K562 (cell line): ENCODE results near the gene DLK2. TPM values are rescaled to one million over a fixed set of nuclear protein-coding genes. Genes with fewer than 3 reads are reported as not detected.

ENCODE experiments used
- ATAC-seq: fragments of 200-7000 bp; cut with Tn5 transposase; 3 replicates; pipeline ENCODE4 v1.9.1; 2020; ENCODE audit warnings: moderate library complexity
- BruUV-seq: library from RNA; stranded (reverse); fragments of 400-500 nt; replicated peaks from 2 replicates; lab custom pipeline; 2021; lab: Mats Ljungman, UMichigan
- CTCF ChIA-PET: fragments of 300-600 bp; formaldehyde crosslinking; extraction: SDS; loops from one replicate; lab custom pipeline; 2021; ENCODE audit warnings: low intra/inter-chr PET ratio; lab: Yijun Ruan, JAX
- POLR2A ChIA-PET: fragments of 300-600, 350-650 bp; sonication (Branson Sonifier 250); formaldehyde crosslinking; extraction: SDS; loops from one replicate; lab custom pipeline; 2021; ENCODE audit warnings: antibody characterized with exemption, inconsistent platforms; lab: Yijun Ruan, JAX
- DNase-seq, 4 experiments: peaks; one replicate each; pipeline versions ENCODE4 v3.0.0 to v3.0.0-alpha.2; 2011 to 2018; ENCODE audit warnings: low spot score in 3 of 4, mixed read lengths in 3 of 4; ENCODE audit errors: extremely low read depth in 1 of 4
- FAIRE-seq: peaks from 2 replicates; lab custom pipeline; 2011; peaks lifted over from hg19 to GRCh38; lab: Jason Lieb, UNC
- H2AFZ ChIP-seq: 2 replicates; pipeline ENCODE4 v1.6.0; 2011; ENCODE audit warnings: low read depth, low read length, control low read depth, inconsistent platforms
- H3K27ac ChIP-seq: fragments of 200-600 bp; 3 replicates; pipeline ENCODE4 v1.8.0; 2011; ENCODE audit warnings: low read depth, mild to moderate bottlenecking, control low read depth, inconsistent platforms, low read length, moderate library complexity, mixed read lengths; ENCODE audit errors: extremely low read depth
- H3K27me3 ChIP-seq, 2 experiments: fragments of 300-600 bp in 1 of 2; 2 replicates in 1 of 2; 3 replicates in 1 of 2; pipeline versions ENCODE4 v1.6.0 to v1.8.0; 2011; ENCODE audit warnings: inconsistent platforms in 2 of 2, low read length in 2 of 2, mild to moderate bottlenecking in 1 of 2, mixed read lengths in 1 of 2, moderate library complexity in 1 of 2; ENCODE audit not compliant: control insufficient read depth in 2 of 2, insufficient read depth in 2 of 2
- H3K36me3 ChIP-seq: fragments of 300-600 bp; 3 replicates; pipeline ENCODE4 v1.8.0; 2011; ENCODE audit warnings: mild to moderate bottlenecking, low read length, inconsistent platforms; ENCODE audit not compliant: control insufficient read depth, insufficient read depth
- H3K4me1 ChIP-seq, 2 experiments: fragments of 200-600 bp in 1 of 2; replicated peaks in 1 of 2; 2 replicates in 1 of 2; 3 replicates in 1 of 2; pipeline versions ENCODE4 v1.5.1 to v1.8.0; 2011; ENCODE audit warnings: inconsistent platforms in 2 of 2, low read length in 2 of 2, mild to moderate bottlenecking in 1 of 2, mixed read lengths in 1 of 2, moderate library complexity in 1 of 2; ENCODE audit not compliant: control insufficient read depth in 2 of 2, insufficient read depth in 2 of 2
- H3K4me2 ChIP-seq: 2 replicates; pipeline ENCODE4 v1.6.1; 2011; ENCODE audit warnings: low read length, control low read depth, inconsistent platforms, mixed read lengths; ENCODE audit not compliant: insufficient read depth
- H3K4me3 ChIP-seq: fragments of 200-600 bp; sonication (generic), shearing (Covaris generic); 2 replicates; pipeline ENCODE4 v1.5.1; 2016; ENCODE audit warnings: control low read depth, inconsistent platforms
- H3K79me2 ChIP-seq: fragments of 200-600 bp; 3 replicates; pipeline ENCODE4 v1.8.0; 2011; ENCODE audit warnings: low read length, inconsistent platforms; ENCODE audit not compliant: control insufficient read depth, insufficient read depth
- H3K9ac ChIP-seq, 2 experiments: 2 replicates each; pipeline versions ENCODE4 v1.6.0 to v1.6.1; 2011; ENCODE audit warnings: low read depth in 2 of 2, low read length in 2 of 2, control low read depth in 1 of 2, inconsistent platforms in 1 of 2, mild to moderate bottlenecking in 1 of 2, mixed read lengths in 1 of 2; ENCODE audit not compliant: insufficient read depth in 1 of 2
- H3K9me1 ChIP-seq: one replicate; pipeline ENCODE4 v1.6.0; 2011; ENCODE audit warnings: inconsistent platforms, mild to moderate bottlenecking, low read length, moderate library complexity; ENCODE audit not compliant: control insufficient read depth, insufficient read depth
- H3K9me3 ChIP-seq: replicated peaks from 2 replicates; pipeline ENCODE4 v1.5.1; 2011; ENCODE audit warnings: low read depth, low read length, inconsistent platforms; ENCODE audit not compliant: control insufficient read depth, insufficient read depth
- H4K20me1 ChIP-seq: replicated peaks from 2 replicates; pipeline ENCODE4 v1.6.1; 2011; ENCODE audit warnings: low read length, inconsistent platforms, mixed read lengths; ENCODE audit not compliant: control insufficient read depth, insufficient read depth
- CBX2 ChIP-seq: fragments of 200-600 bp; sonication (generic); IDR thresholded peaks from one replicate; pipeline ENCODE4 v1.6.1; 2012; ENCODE audit warnings: mild to moderate bottlenecking, low read length, inconsistent platforms; ENCODE audit not compliant: insufficient read depth, poor library complexity, severe bottlenecking
- CSDE1 ChIP-seq, 2 experiments: fragments of 450-650 bp; IDR thresholded peaks; 2 replicates each; pipeline ENCODE4 v1.6.1; 2016; ENCODE audit warnings: mild to moderate bottlenecking in 1 of 2
- CTBP1 ChIP-seq: fragments of 450-650 bp; IDR thresholded peaks from 2 replicates; pipeline ENCODE4 v1.6.1; 2016; ENCODE audit warnings: borderline replicate concordance
- GTF2F1 ChIP-seq: IDR thresholded peaks from 2 replicates; pipeline ENCODE4 v1.6.1; 2011; ENCODE audit warnings: low read depth, low read length, improper control_type of control experiment
- NFATC3 ChIP-seq: fragments of 450-650 bp; IDR thresholded peaks from 2 replicates; pipeline ENCODE4 v1.6.1; 2017; ENCODE audit warnings: mild to moderate bottlenecking
- ZNF197 ChIP-seq: fragments of 200-800 bp; sonication (Bioruptor generic); IDR thresholded peaks from 2 replicates; pipeline ENCODE4 v1.6.1; 2016; ENCODE audit warnings: low read depth, missing genetic modification characterization, missing compliant biosample characterization
- ZNF232 ChIP-seq: sonication (generic); formaldehyde crosslinking; IDR thresholded peaks from 2 replicates; pipeline ENCODE4 v1.8.0; 2022; ENCODE audit warnings: mild to moderate bottlenecking, missing genetic modification reagents
- ZNF699 ChIP-seq: fragments of 250-450 bp; sonication (Bioruptor Pico); IDR thresholded peaks from 2 replicates; pipeline ENCODE4 v1.8.0; 2021; ENCODE audit warnings: mild to moderate bottlenecking, moderate library complexity; ENCODE audit not compliant: insufficient replicate concordance
- WGBS: fragments of 100-300 bp; shearing (Covaris generic); methylation state at CpG from one replicate; pipeline ENCODE4 v1.1.6; 2016; ENCODE audit warnings: low coverage, mixed read lengths; ENCODE audit not compliant: insufficient coverage; ENCODE audit errors: missing lambda C conversion rate; 5-methylcytosine and 5-hydroxymethylcytosine counted together
- in situ Hi-C: fragments of 300-500 bp; cut with MboI; formaldehyde crosslinking; loops from 4 replicates; pipeline ENCODE4 v1.15.0; 2018; ENCODE audit warnings: inconsistent platforms, mixed read lengths
- intact Hi-C: fragments of 100-400 bp; cut with micrococcal nuclease; formaldehyde crosslinking; loops from 2 replicates; pipeline ENCODE4 v1.14.2; 2022
- polyA plus RNA-seq, 8 experiments: library from polyadenylated mRNA; depleted of rRNA in 4 of 8; stranded (reverse) in 5 of 8; unstranded in 3 of 8; fragments of >200 nt; fragmentation: Nextera tagmentation in 2 of 8; fragmentation: Illumina TruSeq in 1 of 8; extraction: Ambion mirVana in 2 of 8; extraction: Trizol in 1 of 8; gene quantifications; 2 replicates each; pipeline versions ENCODE4 v1.2.1 to v1.2.3, GENCODE V29; 2011 to 2014; ENCODE audit warnings: inconsistent platforms in 1 of 8, missing spikeins in 1 of 8
- total RNA-seq, 7 experiments: library from RNA; depleted of rRNA in 6 of 7; stranded (reverse); fragments of >200 nt in 6 of 7; fragmentation: Illumina TruSeq in 2 of 7; extraction: Trizol in 2 of 7; gene quantifications; 2 replicates each; pipeline versions ENCODE4 v1.2.1 to v1.2.3, GENCODE V29; 2011 to 2021; ENCODE audit warnings: low replicate concordance in 1 of 7
- TF ChIP-seq, protein P1 (sequence below): sonication (generic); formaldehyde crosslinking; IDR thresholded peaks from 2 replicates; pipeline ENCODE4 v1.8.0; 2022; ENCODE audit warnings: mild to moderate bottlenecking, missing genetic modification reagents
- TF ChIP-seq, protein P2 (sequence below), 3 experiments: fragments of 200-800 bp in 1 of 3; fragments of 250-450 bp in 1 of 3; fragments of 450-650 bp in 1 of 3; sonication (Bioruptor Pico) in 1 of 3; sonication (Bioruptor generic) in 1 of 3; formaldehyde crosslinking in 1 of 3; IDR thresholded peaks; 2 replicates each; pipeline versions ENCODE4 v1.6.1 to v1.8.0; 2016 to 2022; ENCODE audit warnings: mild to moderate bottlenecking in 2 of 3, missing genetic modification characterization in 2 of 3, missing compliant biosample characterization in 1 of 3, moderate library complexity in 1 of 3

The DLK2 gene
- total and polyA plus RNA-seq, 9 of the 15 experiments (the other 6 are each of a cell fraction or from before 2014, with no cell fraction given), result 0.11 to 0.53 (median 0.29) TPM; not detected in 3

DNA sequence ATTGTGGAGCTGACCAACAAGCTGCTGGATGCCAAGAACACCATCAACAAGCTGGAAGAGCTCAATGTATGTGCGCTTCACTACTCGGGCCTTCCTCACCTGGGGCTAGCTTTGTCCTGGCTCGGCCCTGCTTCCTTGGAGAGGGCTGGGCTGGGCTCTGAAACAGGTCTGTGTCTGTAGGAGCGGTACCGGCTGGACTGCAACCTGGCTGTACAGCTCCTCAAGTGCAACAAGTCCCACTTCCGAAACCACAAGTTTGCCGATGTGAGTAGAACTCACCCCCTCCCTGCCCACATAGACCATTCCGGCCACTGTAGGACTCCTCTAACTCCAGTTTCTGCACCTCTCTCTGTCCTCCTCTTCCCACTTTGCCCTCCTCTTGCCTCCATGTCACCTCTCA, 48.1 kb upstream of the DLK2 start:
- Histone ChIP-seq H4K20me1 (peaks cover 8% of the 10 kb centered on the region; the same call in 1 of the 2 replicates), H3K27ac (no peak overlapping the region), H3K4me3 (no peak overlapping the region), H3K9me3 (no peaks in the 10 kb centered on the region), H3K9ac (0 out of 4 replicates have a peak overlapping the region, but pooled peaks of 1 of the 2 experiments have one; percentile 6), H3K4me1 (peaks cover 5 to 22% of the 10 kb centered on the region in 2 experiments; a peak in 4 of 5 replicates), H3K79me2 (no peaks in the 10 kb centered on the region), H3K9me1 (no peaks in the 10 kb centered on the region), H2AFZ (no peak overlapping the region), H3K36me3 (peaks cover 70% of the 10 kb centered on the region; the same call in 2 of the 3 replicates), H3K4me2 (no peak overlapping the region), H3K27me3 (no peaks in the 10 kb centered on the region)
- in situ Hi-C loops (no loop called here), intact Hi-C loops (no loop called here)
- FAIRE-seq (no peak), ATAC-seq (no peak), DNase-seq (no peak)
- WGBS, result 85% methylated on average over 8 of the region's 8 CpGs
- BruUV-seq, result TSS peak; percentile 21
- ChIA-PET CTCF (no interaction called here), POLR2A (interaction anchor here (0.6 to 2.2 kb wide), 7 partner anchors 9 to 334 kb away, joined by 3 to 10 read pairs (median 4); no protein-coding TSS in a partner anchor)
- TF ChIP-seq GTF2F1 (no peak), CBX2 (no peak), ZNF197 (CRISPR knock-in tag) (no peak), ZNF232 (no peak)

DNA sequence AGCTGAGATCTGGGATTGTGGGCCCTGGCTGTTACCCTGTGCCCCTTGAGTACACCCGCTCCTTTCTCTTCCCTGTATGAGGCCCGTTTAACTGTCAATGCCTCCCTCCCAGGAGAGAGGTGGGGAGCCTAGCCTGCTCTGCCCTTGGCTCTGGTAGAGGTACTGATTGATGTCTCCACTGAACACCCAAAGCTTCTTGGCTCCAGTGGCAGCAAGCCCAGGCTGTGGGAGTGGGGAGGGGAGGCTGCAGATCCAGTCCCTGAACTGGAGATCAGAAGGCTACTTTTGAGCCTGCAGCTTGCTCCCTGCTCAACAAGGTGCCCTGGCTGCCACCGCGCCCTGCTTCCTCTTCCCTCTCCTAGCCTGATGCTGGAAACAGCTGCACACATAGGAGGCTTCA, 47.3 kb upstream of the DLK2 start:
- no peaks in the 10 kb centered on the region for H3K9me1 ChIP-seq
- no peak overlapping the region for H3K4me2 ChIP-seq
- no TSS peak for BruUV-seq
- peaks cover 5 to 20% of the 10 kb centered on the region in 2 experiments; a peak in 4 of 5 replicates for H3K4me1 ChIP-seq
- H3K79me2 ChIP-seq, result no peaks in the 10 kb centered on the region
- no peak overlapping the region for H2AFZ ChIP-seq
- ChIA-PET CTCF (no interaction called here), POLR2A (interaction anchor here (0.8 to 2.2 kb wide), 3 partner anchors 8 to 22 kb away, joined by 3 to 10 read pairs (median 4); no protein-coding TSS in a partner anchor)
- intact Hi-C loops (no loop called here), in situ Hi-C loops (no loop called here)
- ATAC-seq (no peak), DNase-seq (no peak), FAIRE-seq (no peak)
- H3K27me3 ChIP-seq, result no peaks in the 10 kb centered on the region
- peaks cover 8% of the 10 kb centered on the region; the same call in 1 of the 2 replicates for H4K20me1 ChIP-seq
- H3K9ac ChIP-seq, result no peak overlapping the region
- WGBS, result 77% methylated on average over 4 of the region's 4 CpGs
- H3K27ac ChIP-seq, result no peak overlapping the region
- no peak overlapping the region for H3K4me3 ChIP-seq
- H3K9me3 ChIP-seq, result no peaks in the 10 kb centered on the region
- peaks cover 73% of the 10 kb centered on the region; the same call in 2 of the 3 replicates for H3K36me3 ChIP-seq
- TF ChIP-seq NFATC3 (no peak), ZNF699 (CRISPR knock-in tag) (no peak), CTBP1 (no peak), CSDE1 (IDR thresholded peaks at IDR 0.05) (no peak)
- TF ChIP-seq, protein P1, sequence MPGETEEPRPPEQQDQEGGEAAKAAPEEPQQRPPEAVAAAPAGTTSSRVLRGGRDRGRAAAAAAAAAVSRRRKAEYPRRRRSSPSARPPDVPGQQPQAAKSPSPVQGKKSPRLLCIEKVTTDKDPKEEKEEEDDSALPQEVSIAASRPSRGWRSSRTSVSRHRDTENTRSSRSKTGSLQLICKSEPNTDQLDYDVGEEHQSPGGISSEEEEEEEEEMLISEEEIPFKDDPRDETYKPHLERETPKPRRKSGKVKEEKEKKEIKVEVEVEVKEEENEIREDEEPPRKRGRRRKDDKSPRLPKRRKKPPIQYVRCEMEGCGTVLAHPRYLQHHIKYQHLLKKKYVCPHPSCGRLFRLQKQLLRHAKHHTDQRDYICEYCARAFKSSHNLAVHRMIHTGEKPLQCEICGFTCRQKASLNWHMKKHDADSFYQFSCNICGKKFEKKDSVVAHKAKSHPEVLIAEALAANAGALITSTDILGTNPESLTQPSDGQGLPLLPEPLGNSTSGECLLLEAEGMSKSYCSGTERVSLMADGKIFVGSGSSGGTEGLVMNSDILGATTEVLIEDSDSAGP (CRISPR knock-in tag), result no peak
- TF ChIP-seq, protein P2, sequence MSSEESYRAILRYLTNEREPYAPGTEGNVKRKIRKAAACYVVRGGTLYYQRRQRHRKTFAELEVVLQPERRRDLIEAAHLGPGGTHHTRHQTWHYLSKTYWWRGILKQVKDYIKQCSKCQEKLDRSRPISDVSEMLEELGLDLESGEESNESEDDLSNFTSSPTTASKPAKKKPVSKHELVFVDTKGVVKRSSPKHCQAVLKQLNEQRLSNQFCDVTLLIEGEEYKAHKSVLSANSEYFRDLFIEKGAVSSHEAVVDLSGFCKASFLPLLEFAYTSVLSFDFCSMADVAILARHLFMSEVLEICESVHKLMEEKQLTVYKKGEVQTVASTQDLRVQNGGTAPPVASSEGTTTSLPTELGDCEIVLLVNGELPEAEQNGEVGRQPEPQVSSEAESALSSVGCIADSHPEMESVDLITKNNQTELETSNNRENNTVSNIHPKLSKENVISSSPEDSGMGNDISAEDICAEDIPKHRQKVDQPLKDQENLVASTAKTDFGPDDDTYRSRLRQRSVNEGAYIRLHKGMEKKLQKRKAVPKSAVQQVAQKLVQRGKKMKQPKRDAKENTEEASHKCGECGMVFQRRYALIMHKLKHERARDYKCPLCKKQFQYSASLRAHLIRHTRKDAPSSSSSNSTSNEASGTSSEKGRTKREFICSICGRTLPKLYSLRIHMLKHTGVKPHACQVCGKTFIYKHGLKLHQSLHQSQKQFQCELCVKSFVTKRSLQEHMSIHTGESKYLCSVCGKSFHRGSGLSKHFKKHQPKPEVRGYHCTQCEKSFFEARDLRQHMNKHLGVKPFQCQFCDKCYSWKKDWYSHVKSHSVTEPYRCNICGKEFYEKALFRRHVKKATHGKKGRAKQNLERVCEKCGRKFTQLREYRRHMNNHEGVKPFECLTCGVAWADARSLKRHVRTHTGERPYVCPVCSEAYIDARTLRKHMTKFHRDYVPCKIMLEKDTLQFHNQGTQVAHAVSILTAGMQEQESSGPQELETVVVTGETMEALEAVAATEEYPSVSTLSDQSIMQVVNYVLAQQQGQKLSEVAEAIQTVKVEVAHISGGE (CRISPR knock-in tag; IDR thresholded peaks at IDR 0.05), result no peak
